ENCODE data around the gene TMEM141. TPM values are rescaled to one million over a fixed set of nuclear protein-coding genes. Genes with fewer than 3 reads are reported as not detected.
"Not testable (repeated sequence)": the region's sequence is repeated elsewhere in the genome, so short reads cannot be mapped to it uniquely, and the experiment has no call there.

TMEM141 gene
- total RNA-seq, 1 donor from 2014 or later: 34.7 TPM

- intact Hi-C loops (cut with micrococcal nuclease): no loop called here
Measured at GRCh38 chr9:136829981-136830885, 39.1 kb downstream of the TMEM141 start.

- intact Hi-C loops (cut with micrococcal nuclease): no loop called here
Measured at GRCh38 chr9:136831002-136831719, 40.0 kb downstream of the TMEM141 start.

- intact Hi-C loops (cut with micrococcal nuclease): no loop called here
Measured at GRCh38 chr9:136831720-136832104, 40.6 kb downstream of the TMEM141 start.

- intact Hi-C loops (cut with micrococcal nuclease): no loop called here
Measured at GRCh38 chr9:136832581-136832980, 41.4 kb downstream of the TMEM141 start.

DNA sequence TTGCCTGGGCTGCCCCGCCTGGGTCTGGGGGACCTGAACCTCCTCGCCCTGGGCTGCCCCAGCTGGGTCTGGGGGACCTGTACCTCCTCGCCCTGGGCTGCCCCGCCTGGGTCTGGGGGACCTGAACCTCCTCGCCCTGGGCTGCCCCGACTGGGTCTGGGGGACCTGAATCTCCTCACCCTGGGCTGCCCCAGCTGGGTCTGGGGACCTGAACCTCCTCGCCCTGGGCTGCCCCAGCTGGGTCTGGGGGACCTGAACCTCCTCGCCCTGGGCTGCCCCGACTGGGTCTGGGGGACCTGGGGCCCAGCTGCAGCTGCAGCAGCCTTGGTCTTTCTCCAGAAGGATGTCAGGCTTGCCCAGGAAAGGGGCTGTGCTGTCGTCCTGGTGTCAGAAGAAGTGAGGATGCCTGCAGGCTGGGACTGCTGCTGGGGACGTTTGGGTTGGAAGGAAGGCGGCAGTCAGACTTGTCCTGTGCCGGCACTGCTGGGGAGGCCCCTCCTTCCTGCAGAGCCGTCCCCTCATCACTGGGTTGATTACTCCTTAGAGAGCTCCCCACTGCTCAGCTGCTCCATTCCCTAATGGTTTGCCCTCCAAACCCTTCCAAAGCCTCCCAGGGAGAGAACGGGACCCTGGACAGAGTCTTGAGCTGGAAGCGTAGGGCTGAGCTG is 42.4 kb downstream of the TMEM141 start:
- intact Hi-C loops (cut with micrococcal nuclease): not testable (repeated sequence)

- intact Hi-C loops (cut with micrococcal nuclease): no loop called here
Measured at GRCh38 chr9:136835162-136835931, 44.2 kb downstream of the TMEM141 start.

DNA sequence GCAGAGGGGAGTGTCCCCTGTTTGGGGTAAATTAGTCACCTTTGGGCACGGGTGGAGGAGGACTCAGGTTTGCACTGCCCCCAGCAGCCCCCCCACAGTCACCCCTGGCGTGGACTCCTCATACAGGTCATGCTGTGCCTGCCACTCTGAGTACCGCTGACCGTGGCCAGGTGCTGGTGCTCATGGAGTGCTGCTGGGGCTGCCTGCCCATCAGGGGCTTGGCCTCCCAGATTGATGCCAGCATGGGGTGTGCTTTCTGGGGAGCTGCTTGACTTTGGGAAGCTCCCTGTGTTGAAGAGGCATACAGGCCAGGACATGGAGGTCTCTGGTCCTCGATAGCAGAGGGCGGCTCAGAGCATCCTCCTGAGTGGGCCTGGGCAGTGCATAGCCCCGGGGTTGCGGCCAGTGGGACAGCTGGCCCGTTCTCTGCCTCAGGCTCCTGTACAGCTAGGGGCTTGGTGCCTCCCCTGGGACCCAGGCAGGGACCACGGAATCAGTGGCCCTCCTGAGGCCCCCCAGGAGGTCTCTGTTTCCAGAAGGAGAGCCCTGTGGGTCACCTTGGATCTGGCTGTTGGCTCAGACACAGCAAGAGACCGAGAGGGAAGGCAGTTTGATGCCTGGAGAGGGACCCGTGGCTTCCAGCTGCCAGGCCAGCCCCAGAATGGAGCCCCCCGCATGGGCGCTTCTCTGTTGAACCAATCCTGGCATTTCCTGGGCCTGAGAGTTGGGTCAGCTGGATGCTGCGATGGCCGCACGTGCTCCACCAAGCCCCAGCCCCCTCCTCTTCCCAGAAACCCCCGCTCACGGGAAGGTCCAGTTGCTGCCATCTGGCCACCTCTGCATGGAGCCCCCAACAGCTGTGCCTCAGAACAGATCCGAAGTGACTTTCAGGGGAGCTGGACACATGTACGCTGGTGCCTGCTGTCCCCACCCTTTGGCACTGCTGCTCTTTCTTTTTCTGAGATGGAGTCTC is 45.1 kb downstream of the TMEM141 start:
- intact Hi-C loops (cut with micrococcal nuclease): no loop called here

GRCh38 chr9:136837146-136837855 is 46.2 kb downstream of the TMEM141 start:
- intact Hi-C loops (cut with micrococcal nuclease): no loop called here

- intact Hi-C loops (cut with micrococcal nuclease): not testable (repeated sequence)
Measured at GRCh38 chr9:136837856-136838277, 46.7 kb downstream of the TMEM141 start.

DNA sequence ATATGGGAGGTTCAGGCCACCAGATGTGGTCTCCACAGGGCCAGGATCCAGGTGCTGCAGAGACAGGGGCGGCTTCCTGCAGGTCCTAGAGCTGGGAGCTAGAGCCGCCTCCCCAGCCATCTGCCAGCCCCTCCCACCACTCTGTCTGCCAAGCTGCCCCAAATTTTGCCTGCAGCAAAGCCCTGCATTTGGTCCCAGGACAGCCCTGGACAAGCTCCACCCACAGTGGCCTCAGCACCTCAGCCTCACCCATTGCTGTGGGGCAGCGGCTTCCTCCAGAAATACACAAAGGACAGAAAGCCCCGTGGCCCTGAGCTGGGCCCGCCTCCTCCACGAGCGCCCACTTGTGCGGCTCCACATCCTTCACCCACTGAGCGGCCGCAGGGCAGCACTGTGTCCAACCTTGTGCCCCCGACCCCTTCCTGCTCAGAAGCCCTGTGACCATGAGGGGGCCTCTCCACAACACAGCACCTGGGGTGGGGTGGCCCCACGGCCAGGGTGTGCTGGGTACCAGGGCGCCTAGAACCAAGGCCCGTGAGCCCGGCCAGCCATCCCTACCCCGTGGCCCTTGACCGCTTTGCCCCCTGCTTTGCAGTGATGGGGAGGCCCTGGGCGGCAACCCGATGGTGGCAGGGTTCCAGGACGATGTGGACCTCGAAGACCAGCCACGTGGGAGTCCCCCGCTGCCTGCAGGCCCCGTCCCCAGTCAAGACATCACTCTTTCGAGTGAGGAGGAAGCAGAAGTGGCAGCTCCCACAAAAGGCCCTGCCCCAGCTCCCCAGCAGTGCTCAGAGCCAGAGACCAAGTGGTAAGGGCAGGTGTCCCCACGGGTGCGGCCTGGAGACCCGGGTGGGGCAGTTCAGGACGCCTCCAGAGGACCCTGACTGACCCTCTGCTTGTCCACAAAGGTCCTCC is 47.4 kb downstream of the TMEM141 start:
- intact Hi-C loops (cut with micrococcal nuclease): no loop called here

DNA sequence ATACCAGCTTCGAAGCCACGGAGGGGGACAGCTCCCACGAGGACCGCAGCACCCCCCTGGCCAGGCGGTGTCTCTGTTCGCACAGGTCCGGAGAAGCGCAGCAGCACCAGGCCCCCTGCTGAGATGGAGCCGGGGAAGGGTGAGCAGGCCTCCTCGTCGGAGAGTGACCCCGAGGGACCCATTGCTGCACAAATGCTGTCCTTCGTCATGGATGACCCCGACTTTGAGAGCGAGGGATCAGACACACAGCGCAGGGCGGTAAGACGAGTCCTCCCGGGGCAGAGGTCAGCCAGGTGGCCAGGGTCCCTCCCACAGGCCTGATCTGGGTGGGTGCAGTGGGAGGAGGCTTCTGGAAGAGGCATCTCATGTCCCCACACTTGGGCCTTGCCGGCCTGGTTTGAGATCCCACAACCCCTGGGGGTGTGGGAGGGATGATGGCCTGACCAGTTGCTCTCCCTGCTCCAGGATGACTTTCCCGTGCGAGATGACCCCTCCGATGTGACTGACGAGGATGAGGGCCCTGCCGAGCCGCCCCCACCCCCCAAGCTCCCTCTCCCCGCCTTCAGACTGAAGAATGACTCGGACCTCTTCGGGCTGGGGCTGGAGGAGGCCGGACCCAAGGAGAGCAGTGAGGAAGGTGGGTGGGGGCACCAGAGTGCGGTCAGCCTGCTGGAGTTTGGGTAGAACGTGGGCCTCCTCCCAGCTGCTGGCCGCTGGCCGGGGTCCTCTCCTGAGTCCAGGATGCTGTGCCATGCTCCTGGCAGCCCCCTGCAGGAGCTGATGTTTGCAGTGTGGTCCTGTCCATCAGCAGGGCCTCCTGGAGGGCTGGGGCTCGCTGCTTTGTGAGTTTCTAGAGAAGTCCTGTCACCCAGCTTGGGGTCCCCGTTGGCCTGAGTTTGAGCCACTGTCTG is 48.3 kb downstream of the TMEM141 start:
- intact Hi-C loops (cut with micrococcal nuclease): no loop called here

DNA sequence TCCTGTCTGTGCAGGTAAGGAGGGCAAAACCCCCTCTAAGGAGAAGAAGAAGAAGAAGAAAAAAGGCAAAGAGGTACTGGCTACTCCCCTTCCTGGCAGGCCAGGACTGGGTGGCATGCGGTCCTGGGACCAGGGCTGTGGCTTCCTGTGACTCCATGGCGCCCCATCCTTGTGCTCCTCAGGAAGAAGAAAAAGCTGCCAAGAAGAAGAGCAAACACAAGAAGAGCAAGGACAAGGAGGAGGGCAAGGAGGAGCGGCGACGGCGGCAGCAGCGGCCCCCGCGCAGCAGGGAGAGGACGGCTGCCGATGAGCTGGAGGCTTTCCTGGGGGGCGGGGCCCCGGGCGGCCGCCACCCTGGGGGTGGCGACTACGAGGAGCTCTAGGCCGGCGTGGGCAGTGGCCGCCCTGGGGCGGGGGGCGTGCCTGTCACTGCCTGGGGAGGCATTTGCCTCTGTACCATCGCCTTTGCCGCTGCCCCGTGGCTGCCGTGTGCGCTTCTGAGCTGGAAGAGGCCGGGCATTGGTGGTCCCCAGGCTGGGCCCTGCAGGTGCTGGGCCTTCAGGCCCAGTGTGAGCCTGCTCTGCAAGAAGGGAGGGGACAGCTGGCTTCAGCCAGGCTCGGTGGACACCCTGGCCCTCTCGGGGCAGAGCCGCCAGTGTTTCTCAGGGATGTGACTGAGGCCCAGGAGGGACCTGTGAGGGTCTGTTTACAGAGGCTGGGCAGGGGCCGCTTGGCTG is 49.2 kb downstream of the TMEM141 start:
- intact Hi-C loops (cut with micrococcal nuclease): no loop called here

DNA sequence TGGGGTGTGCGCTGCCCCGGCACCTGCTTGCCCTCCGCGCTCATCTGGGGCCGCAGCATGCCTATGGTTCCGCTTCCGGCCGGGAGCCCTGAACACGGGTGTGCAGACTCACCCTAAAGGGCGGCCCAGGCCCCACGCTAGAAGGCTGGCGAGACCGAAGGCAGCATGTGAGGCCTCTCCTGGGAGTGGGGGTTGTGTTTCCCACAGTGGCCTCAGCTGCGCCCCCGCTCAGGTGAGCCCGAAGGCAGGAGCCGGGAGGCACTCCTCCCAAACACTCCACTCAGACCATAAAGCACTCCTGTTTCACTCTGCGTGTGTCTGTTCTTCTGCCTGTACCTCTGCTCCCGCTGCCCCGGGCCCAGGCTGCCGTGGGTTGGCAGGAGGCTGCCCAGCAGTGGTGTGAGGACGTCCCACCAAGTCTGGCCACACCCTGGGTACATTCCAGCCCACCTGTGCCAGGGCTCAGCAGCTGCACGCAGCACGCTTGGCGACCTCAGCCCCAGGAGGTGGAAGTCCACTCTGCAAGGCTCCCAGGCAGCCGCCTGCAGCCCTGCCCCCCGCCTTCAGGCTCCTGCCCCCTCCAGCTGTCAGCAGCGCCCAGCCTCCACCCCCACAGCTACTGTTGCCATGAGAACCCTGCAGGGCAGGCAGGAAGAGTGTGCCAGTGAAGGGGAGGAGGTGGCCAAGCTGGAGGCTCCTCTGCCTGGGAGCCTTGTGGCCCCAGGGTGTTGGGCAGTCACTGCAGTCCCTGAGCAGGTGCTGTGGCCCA is 49.9 kb downstream of the TMEM141 start:
- intact Hi-C loops (cut with micrococcal nuclease): no loop called here

DNA sequence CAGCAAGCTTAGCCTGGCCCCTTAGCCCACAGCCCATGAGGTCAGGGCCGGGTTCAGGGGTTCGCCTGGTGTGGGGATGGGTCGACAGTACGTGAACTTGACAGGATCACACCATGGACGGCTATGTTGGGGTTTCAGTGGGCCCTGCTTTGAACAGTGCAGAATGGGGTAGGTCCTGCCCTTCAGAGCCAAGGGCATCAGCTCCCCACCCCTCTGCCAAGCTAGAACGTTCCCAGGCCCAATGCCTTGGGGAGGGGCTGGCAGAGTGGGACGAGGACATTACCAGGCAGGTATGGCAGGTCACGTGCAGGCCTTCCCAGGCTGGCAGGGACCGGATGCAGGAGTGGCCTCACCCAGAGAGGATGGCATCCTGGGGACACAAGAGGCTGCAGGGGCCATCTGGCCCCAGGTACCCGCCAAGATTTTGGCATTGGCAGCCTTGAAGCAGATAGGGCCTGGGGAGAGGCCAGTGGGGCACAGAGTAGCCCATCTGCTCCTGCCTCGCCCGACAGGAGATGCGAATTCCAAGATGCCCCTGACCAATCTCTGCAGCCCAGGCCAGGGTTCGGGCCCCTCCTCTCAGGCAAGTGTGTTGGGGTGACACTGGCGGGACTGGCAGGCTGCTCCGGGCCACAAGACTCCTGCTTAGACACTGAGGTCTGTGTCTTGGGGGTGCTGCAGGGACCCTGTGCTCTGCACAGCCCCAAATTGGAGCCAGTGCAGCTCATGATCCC is 50.7 kb downstream of the TMEM141 start:
- intact Hi-C loops (cut with micrococcal nuclease): loop anchor here (2.0 kb wide), 3 partner anchors 33 to 193 kb away; partner anchors contain the start of genes C8G and FBXW5
